OCI-LY1 (cell line): ENCODE results near the gene ESPN.

Experiments used
- EZH2 ChIP-seq: fragments of 200-600 bp; sonication (generic), shearing (Covaris generic); IDR thresholded peaks from 2 replicates; pipeline ENCODE4 v1.8.0; 2017; ENCODE audit warnings: borderline replicate concordance, mixed run types, mild to moderate bottlenecking, antibody characterized with exemption, low read length, moderate library complexity, mixed read lengths
- TF ChIP-seq, protein P1 (sequence below): fragments of 200-600 bp; sonication (generic), shearing (Covaris generic); IDR thresholded peaks from 2 replicates; pipeline ENCODE4 v1.5.1; 2017; ENCODE audit warnings: mild to moderate bottlenecking, antibody characterized with exemption, low read length, moderate library complexity, mixed read lengths

DNA sequence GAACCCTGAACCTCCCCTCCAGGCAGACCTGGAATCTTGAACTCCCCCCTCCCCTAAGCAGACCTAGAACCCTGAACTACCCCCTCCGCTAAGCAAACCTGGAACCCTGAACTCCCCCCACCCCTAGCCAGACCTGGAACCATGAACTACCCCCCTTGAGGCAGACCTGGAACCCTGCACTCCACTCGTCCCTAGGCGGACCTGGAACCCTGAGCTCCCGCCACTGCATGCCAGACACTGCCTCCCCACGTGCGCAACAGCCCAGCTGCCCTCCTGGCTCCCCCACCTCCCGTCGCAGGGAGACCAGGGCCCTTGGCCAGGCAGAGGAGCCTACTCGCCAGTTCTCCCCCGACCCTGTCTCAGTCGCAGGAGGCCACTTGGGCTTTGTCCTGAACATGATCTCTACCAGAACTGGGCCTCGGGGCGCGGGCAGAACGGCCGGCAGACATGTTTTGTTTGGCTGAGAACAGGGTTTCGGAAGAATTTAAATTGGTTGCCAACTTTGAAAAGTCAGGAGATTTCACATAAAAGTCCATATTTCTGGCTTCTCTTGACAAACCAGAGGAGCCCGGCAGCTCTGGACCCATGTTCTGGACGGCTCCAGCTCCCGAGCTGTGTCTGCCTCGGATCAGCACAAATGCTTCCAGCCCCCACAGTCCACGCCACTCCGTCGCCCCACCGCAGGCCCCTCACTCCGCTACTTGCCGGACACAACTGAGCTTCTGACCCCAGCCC is 76.1 kb downstream of the ESPN start:
- TF ChIP-seq, protein P1, sequence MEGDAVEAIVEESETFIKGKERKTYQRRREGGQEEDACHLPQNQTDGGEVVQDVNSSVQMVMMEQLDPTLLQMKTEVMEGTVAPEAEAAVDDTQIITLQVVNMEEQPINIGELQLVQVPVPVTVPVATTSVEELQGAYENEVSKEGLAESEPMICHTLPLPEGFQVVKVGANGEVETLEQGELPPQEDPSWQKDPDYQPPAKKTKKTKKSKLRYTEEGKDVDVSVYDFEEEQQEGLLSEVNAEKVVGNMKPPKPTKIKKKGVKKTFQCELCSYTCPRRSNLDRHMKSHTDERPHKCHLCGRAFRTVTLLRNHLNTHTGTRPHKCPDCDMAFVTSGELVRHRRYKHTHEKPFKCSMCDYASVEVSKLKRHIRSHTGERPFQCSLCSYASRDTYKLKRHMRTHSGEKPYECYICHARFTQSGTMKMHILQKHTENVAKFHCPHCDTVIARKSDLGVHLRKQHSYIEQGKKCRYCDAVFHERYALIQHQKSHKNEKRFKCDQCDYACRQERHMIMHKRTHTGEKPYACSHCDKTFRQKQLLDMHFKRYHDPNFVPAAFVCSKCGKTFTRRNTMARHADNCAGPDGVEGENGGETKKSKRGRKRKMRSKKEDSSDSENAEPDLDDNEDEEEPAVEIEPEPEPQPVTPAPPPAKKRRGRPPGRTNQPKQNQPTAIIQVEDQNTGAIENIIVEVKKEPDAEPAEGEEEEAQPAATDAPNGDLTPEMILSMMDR: no peak
- no peak for TF ChIP-seq EZH2
